Hematopoietic multipotent progenitor cell treated with erythropoietin and hydrocortisone succinate and interleukin-3 and kit ligand, for 17 days (in vitro differentiated cells): ENCODE measurements around the gene ABCC1.
"Not testable (repeated sequence)": the region's sequence is repeated elsewhere in the genome, so short reads cannot be mapped to it uniquely, and the experiment has no call there.

Experiments used
- DNase-seq: peaks from one replicate; pipeline ENCODE4 v3.0.0-alpha.2; 2015; ENCODE audit warnings: low spot score

The ABCC1 gene

DNA sequence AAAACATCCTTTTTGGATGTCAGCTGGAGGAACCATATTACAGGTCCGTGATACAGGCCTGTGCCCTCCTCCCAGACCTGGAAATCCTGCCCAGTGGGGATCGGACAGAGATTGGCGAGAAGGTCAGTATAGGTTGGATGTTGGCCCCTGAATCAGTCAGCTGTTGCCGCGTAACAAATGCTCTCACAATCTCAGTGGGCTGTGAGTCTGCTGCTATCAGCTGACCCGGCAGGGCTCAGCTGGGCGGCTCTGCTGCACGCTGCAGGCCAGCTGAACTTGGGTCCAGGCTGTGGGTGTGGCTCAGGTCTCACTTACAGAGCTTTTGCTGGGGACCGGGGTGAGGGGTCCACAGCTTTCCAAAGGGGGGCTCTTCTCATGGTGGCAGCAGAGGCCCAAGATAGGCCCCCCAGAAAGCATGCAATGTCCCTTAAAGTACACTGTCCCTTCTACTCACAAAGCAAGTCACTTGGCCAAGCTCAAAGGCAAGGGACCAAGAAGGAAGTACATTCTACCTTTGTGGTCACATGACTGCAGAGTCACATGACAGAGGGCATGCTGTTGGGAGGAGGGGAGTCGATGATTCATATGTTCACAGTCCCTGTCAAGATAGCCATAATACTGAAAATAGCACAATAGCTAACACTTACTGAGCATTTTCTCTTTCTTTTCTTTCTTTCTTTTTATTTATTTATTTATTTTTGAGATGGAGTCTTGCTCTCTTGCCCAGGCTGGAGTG lies 134.2 kb downstream of the ABCC1 start:
- no peak for DNase-seq

DNA sequence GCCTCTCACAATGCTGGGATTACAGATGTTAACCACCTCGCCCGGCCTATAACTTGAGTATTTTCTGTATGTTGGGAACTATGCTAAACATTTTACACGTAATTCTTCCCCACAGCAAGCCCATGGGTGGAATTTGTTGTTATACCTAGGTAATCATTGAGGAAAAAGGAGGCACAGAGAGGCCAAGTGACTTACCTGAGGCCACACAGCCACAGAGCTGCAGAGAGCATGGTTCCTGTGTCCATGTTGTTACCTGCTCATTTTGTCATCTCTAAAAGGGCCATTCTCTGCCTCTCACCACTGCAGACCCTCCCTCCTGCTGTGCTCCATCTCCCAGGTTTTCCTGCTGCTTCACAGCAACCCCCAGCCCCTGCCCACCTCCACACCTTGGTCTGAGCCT lies 135.5 kb downstream of the ABCC1 start:
- DNase-seq = no peak

DNA sequence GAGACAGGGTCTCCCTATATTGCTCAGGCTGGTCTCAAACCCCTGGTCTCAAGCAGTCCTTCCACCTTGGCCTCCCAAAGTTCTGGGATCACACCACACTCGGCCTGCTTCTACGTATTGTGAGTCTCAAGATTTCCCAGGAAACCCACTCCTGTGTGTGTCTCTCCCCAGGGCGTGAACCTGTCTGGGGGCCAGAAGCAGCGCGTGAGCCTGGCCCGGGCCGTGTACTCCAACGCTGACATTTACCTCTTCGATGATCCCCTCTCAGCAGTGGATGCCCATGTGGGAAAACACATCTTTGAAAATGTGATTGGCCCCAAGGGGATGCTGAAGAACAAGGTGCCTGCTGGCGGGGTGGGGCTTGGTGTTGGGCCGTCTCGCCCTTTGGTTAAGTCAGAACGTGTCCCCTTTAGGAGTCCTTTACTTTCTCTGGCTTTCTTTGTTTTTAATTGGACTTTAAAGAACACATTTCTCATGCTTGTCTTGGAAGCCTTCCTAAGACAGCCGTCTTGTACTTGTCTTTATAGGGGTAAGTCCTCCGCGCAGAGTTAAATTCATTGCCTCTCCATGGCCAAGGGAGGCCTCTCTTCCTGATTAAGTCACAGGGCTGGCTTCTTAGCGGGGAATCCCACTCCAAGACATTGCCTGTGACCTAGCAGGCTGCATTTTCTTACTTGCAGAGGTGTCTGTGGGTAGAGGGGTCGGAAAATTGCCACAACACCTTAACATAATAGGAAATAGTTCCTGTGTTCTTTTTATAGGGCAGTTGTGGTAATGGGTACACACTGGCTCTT lies 137.4 kb downstream of the ABCC1 start:
- no peak for DNase-seq

DNA sequence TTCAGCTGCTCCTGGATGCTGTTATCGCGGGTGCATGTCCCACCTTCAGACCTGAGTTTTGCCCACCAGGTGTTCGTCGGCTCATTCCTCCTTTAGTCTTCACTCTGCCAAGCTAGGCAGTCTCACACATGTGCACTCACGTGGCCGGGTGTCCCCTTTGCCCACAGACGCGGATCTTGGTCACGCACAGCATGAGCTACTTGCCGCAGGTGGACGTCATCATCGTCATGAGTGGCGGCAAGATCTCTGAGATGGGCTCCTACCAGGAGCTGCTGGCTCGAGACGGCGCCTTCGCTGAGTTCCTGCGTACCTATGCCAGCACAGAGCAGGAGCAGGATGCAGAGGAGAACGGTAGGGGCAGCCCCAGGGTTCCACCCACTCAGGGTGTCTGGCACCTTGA lies 140.8 kb downstream of the ABCC1 start:
- DNase-seq = no peak

DNA sequence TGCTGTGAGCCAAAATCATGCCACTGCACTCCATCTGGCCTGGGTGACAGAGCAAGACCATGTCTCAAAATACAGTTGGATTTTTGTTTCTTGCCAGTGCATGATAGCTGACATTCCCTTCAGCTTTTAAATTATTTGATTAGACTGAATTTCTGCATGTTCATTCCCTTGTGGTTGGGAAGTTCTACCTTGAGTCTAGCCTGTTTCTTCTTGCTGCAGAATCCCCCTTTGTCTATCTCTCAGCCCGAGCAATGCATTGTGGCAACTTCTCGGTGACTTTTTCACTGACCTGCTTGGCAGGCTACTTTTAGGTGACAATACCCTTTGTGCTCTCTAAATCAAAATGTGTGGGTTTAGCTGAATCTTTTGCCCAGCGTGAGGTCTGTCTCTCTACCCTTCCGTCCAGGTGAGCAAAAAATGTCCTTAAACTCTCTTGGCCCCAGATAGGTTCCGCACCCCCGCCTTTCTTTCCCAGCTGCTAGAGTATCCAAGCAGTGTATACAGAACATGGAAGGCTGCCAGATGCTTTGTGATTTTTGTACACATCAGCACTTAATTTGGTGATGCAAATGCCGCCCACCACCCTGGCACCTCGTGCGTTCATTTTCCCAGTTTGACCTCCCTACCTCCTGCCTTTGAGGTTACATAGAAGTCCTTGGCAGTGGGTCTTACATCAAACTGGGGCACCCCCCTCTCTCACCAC lies 143.7 kb downstream of the ABCC1 start:
- DNase-seq = no peak

DNA sequence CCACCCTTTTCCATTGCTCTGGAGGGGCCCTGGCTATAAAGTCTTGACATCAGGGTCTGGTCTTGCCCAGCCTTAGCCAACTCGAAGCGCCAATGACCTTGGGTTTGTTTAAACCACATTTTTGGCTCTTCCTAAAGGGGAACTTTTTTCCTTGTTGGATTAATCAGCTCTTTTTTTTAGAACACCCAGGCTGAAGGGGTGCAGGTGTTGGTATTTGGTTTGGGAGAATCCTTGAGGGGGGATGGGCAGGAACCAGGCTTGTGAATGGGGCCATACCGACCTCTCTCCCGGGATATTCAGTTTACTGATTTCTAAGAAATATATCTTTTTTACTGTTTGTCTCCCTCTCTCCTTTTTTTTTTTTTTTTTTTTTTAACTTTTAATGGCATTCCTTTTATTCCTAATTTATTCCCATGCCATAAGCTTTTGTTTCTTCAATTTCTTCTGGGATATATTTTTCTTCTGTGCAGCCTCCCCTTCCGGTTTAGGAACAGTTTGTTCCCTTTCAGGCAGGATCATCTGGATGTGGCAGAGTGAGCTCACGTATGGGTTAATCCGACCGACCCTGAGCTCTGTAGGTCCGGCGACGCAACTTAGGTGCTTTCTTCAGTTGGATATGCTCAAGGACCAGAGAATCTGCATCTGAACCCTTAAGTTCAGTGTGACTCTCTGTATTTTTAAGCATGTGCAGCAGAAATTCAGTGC lies 144.4 kb downstream of the ABCC1 start:
- DNase-seq = no peak

DNA sequence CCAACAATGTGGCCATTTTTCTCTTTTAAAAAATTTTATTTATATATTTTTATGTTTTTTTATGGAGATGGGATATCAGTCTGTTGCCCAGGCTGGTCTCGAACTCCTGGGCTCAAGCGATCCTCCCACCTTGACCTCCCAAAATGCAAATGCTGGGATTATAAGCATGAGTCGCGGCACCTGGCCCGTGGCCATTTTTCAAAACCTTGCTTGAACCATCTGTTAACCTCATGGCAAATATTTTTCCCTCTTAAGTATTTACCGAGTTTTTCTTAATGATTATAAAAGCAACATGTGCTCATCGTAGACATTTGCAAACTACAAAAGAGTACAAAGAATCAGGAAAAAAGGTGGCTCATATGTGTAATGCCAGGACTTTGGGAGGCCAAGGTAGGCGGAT lies 146.2 kb downstream of the ABCC1 start:
- DNase-seq = no peak

DNA sequence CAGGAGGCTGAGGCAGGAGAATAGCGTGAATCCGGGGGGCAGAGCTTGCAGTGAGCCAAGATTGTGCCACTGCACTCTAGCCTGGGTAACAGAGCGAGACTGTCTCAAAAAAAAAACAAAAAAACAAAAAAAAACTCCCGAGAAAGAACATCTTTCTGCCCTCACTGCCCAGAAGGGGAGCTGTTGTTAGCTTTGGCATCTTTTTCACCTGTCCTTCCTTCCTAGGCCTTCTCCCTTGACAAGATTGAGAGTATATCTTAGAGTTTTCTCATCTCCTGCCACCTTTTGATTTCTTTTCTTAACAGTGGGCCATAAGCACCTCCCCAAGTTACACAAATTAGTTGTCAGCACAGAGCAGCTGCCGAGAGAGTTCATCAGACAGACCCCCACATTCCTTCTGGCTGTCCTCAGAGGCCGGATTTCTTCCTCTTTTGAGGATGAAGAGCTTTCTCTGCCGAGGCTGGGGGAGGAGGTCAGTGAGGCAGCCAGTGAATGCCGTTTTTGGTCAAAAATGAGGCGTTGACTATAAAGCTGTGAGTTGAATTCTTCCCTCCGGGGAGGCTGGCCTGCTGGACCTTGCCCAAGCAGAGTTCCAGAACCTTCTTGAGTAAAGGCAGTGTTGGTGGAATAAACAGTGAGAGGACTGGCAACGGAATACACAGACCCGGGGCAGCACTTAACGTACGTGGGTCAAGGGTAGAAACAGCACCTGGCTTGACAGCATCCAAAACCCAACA lies 146.9 kb downstream of the ABCC1 start:
- no peak for DNase-seq

DNA sequence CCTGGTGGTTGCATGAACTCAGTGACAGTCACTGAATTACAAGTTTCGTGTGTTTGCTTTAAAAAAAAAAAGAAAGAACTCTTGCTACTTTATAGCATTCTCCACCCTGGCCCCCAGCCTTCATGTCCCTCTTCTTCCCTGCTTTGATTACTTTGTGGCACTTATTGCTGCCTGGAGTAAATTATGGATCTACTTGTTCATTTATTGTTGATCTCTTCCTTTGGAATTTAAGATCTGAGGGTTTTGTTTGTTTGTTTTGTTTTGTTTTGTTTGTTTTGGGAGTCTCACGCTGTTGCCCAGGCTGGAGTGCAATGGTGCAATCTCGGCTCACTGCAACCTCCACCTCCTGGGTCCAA lies 147.4 kb downstream of the ABCC1 start:
- DNase-seq = no peak

DNA sequence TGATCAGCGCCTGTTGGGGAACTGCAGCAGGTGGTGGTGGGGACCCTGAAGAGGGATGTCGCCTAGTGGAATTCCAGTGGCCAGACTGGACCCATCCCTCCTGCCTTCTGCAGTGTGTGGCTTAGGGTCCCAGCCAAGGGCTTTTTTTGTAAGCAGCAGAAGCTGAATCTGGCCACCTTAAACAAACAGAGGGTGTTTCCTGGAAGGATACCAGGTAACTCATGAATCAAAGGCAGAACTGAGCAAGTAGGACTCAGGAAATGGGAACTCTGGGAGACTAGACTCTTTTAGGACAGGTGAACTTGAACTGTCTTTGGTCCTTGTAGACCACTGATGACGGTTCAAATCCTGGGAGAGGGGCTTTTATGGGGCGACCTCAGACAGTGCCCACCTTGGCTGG lies 149.9 kb downstream of the ABCC1 start:
- no peak for DNase-seq

DNA sequence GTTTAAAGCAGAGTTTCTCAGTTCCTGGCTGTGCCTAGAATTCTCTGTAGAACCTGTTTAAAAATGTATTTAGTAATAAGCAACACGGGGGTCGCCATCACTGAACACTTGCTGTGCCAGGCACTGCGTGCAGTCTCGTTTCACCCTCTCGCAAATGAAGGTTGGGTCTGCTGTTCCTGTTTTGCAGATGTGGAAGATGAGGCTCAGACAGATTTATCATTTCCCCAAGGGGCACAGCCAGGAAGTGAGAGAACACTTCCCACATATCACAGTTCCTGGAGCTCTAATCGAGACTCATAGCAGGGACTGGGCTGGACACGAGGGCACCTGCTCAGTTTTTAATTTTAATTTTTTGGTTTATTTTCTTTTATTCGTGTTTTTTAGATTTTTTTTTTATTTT lies 151.2 kb downstream of the ABCC1 start:
- no peak for DNase-seq

DNA sequence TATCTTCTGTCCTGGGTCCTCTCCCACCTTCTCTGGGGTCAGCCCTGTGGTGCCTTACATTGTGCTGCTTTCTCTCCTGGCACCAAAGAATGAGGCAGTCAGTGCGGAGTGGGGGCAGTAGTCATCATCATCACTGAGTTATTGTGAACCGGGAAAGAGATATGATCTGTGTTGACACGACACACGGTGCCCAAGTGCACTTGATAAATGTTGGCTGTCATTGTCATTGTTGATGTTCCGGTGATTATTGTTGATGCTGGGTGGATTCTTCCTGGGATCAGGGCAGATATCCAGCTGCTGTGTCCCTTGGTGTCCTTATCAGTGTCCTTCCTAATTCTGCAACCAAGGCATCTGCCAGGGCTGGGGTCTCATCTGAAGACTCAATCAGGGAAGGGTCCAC lies 152.2 kb downstream of the ABCC1 start:
- DNase-seq = no peak

DNA sequence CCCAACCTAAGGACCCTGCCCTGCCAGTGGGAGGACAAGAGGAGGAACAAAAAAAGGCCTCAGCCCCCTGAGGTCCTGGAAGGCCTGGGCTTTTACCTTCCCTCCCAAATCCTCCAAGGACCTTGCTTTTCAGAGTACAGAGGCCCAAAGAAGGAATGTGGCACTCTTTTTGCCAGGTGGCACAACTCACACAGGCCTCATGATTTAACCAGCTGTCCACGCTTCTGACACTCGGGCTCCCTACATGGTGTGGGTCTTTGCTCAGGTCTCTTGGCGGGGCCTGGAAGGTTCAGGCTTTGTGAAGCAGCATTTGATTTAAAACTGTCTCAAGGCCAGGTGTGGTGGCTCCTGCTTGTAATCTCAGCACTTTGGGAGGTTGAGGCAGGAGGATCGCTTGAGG lies 153.3 kb downstream of the ABCC1 start:
- no peak for DNase-seq

DNA sequence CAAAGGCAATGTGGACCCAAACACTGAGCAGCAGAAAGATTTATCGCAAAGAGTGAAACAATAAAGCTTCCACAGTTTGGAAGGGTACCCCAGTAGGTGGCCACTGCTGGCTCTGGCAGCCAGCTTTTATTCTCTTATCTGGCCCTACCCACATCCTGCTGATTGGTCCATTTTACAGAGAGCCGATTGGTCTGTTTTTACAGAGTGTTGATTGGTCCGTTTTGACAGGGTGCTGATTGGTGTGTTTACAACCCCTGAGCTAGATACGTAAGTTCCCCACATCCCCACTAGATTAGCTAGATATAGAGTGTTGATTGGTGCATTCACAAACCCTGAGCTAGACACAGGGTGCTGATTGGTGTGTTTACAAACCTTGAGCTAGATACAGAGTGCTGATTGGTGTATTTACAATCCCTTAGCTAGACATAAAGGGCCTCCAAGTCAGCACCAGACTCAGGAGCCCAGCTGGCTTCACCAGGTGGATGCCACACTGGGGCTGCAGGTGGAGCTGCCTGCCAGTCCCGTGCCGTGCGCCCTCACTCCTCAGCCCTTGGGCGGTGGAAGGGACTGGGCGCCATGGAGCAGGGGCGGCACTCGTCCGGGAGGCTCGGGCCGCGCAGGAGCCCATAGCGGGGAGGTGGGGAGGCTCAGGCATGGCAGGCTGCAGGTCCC lies 154.9 kb downstream of the ABCC1 start:
- not testable (repeated sequence) for DNase-seq

DNA sequence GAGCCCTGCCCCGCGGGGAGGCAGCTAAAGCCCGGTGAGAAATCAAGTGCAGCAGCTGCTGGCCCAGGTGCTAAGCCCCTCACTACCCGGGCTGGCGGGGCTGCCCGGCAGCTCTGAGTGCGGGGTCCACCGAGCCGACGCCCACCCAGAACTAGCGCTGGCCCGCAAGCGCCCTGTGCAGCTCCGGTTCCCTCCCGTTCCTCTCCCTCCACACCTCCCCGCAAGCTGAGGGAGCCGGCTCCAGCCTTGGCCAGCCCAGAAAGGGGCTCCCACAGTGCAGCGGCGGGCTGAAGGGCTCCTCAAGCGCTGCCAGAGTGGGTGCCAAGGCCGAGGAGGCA lies 155.4 kb downstream of the ABCC1 start:
- DNase-seq = not testable (repeated sequence)

DNA sequence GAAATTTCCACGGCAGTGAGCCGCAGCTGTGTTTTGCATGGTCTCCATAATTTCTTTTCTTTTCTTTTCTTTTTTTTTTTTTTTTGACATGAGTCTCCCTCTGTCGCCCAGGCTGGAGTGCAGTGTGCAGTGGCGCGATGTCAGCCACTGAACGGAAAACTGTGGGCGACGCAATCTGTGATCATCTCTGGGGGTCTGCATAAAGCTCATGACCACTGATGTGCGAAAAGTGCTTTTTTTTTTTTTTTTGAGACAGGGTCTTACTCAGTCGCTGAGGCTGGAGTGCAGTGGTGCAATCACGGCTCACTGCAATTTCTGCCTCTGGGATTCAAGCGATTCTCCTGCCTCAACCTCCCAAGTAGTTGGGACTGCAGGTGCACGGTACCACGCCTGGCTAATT lies 156.2 kb downstream of the ABCC1 start:
- DNase-seq = no peak

DNA sequence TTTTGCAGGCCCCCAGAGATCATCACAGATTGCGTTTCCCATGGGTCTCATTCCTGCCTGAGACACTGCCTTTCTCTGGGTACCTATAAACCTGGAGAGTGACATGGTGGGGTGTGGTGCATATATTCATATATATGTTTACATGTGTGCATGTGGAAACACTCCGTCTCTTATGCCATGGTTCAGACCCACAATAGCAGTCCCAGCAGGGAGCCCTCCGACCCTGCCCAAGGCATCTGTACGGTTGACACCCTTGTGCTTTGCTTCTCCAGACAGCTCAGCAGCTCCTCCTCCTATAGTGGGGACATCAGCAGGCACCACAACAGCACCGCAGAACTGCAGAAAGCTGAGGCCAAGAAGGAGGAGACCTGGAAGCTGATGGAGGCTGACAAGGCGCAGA lies 157.1 kb downstream of the ABCC1 start:
- no peak for DNase-seq

DNA sequence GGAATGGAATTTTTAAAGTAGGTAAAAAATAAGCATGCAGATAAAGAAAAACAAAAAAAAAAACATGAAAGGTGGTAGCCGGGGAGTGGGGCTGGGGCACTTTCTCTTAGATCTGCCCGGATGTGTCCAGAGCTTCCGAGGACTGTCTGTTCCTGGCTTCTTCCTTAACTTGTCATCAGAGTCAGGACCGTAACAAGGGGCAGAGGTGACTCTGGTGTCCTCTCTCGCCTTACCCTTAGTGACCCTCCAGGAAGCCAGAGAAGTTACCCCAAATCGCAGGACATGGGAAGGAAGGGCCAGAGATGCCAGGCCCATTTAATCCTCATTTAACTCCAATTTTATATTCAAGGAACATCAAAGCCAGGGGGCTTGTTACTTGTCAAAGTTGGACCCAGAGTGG lies 158.4 kb downstream of the ABCC1 start:
- DNase-seq = no peak

DNA sequence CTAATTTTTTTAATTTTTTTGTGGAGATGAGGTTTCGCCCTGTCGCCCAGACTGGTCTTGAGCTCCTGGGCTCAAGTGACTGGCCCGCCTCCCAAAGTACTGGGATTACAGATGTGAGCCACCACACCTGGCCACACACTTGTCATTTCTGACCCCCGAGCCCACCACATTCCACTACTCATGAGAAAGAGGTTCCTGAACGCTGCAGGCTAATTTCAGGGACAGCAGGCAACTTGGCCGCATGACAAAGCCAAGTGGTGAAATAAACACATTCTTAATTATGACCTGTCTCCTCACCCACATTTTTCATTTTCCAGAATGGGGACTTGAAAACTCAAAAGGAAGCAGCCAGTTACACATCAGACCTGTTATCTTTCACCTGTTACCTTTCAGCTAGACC lies 159.3 kb downstream of the ABCC1 start:
- no peak for DNase-seq

DNA sequence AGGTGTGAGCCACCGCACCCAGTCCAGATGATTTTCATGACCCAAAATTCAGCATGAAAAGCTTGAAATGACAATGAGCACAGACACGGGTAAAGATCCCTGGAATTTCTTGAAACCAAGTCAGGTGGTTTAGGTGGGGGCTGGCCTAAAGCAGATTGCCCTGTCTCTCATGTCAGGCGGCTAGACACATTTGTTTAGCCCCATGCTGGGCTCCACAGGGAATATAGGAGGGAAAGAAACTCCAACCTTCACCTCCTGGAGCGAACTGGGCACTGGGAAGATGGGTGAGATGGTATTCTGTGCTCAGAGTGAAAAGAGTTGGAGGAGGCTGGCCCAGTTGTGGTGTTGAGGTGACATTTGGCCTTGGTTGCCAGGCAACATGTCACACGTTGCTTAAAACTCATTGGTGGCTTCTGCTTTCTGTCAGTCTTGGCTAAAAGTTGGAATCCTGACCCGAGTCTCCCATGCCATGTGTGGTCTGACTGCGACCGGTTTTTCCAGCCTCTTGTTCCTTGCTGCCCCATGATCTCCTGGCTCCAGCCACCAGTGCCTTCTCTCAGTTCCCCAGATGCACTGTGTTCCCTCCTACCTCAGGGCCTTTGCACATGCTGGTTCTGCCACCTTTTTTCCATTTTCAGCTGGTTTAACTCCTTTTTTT lies 160.2 kb downstream of the ABCC1 start:
- no peak for DNase-seq

DNA sequence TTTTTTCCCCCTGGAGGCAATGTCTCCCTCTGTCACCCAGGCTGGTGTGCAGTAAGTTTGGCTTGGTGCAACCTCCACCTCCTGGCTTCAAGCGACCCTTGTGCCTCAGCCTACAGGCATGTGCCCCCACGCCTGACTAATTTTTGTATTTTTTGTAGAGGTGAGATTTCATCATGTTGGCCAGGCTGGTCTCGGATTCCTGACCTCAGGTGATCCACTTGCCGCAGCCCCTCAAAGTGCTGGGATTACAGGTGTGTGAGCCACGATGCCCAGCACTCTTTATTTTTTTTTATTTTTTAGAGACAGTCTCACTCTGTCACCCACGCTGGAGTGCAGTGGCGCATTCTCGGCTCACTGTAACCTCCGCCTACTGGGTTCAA lies 160.7 kb downstream of the ABCC1 start:
- DNase-seq = no peak
